DND-41 (cell line): ENCODE results near the gene PRIM1.

ENCODE experiments used
- EZH2 ChIP-seq: IDR thresholded peaks from 3 replicates; pipeline ENCODE4 v1.6.1; 2012; ENCODE audit warnings: borderline replicate concordance, low read depth, mild to moderate bottlenecking, moderate library complexity, low read length, inconsistent platforms; ENCODE audit not compliant: severe bottlenecking
- TF ChIP-seq, protein P1 (sequence below): IDR thresholded peaks from 2 replicates; pipeline ENCODE4 v1.5.1; 2012; ENCODE audit warnings: borderline replicate concordance, low read length, moderate library complexity, mild to moderate bottlenecking; ENCODE audit not compliant: poor library complexity, severe bottlenecking; ENCODE audit errors: extremely low read depth

DNA sequence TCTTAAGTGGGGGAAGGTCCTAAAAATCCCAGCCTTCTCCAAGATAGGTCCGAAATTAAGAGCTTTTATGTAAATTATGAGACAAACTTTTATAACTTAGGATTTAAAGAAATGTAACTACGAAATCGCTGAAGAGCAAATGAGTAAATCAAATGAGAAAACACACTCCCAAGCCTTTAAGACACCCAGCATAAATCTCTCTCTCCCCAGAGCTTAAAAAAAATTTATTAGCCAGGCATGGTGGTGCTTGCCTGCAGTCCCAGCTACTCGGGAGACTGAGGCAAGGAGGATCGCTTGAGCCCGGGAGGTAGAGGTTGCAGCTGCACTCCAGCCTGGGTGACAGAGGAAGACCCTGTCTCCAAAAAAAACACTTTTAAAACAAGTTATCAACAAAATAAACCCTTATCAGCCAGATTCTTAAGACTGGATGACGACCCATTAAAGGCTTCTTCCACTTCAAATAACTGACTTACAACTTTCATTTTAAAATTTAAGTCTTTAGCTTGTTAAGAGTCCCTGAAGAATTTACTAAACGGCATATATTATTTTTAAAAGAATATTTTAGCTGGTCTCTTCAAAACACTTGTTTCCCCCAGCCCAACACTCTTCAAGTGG lies 67.3 kb downstream of the PRIM1 start:
- TF ChIP-seq, protein P1, sequence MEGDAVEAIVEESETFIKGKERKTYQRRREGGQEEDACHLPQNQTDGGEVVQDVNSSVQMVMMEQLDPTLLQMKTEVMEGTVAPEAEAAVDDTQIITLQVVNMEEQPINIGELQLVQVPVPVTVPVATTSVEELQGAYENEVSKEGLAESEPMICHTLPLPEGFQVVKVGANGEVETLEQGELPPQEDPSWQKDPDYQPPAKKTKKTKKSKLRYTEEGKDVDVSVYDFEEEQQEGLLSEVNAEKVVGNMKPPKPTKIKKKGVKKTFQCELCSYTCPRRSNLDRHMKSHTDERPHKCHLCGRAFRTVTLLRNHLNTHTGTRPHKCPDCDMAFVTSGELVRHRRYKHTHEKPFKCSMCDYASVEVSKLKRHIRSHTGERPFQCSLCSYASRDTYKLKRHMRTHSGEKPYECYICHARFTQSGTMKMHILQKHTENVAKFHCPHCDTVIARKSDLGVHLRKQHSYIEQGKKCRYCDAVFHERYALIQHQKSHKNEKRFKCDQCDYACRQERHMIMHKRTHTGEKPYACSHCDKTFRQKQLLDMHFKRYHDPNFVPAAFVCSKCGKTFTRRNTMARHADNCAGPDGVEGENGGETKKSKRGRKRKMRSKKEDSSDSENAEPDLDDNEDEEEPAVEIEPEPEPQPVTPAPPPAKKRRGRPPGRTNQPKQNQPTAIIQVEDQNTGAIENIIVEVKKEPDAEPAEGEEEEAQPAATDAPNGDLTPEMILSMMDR, result no peak
- no peak for TF ChIP-seq EZH2
